Vagina (tissue), 2 donors: ENCODE data around the gene ARL6IP5. TPM values are rescaled to one million over a fixed set of nuclear protein-coding genes. Genes with fewer than 3 reads are reported as not detected.

Experiments
- DNase-seq, 2 donors: peaks; one replicate each; pipeline ENCODE4 v3.0.0-alpha.2; 2017; ENCODE audit errors: extremely low spot score in 2 of 2
- H3K27ac ChIP-seq: fragments of 200-600 bp; sonication (generic); one replicate; pipeline ENCODE4 v1.5.1; 2019
- H3K27me3 ChIP-seq: fragments of 200-600 bp; sonication (generic); one replicate; pipeline ENCODE4 v1.5.1; 2019
- H3K36me3 ChIP-seq, 2 donors: fragments of 200-600 bp; sonication (generic); one replicate each; pipeline ENCODE4 v1.5.1; 2017 to 2019
- H3K4me1 ChIP-seq: fragments of 200-600 bp; sonication (generic); one replicate; pipeline ENCODE4 v1.5.1; 2019
- H3K4me3 ChIP-seq, 2 donors: fragments of 200-600 bp; sonication (generic); 1 replicate in 1 of 2; 2 replicates in 1 of 2; pipeline ENCODE4 v1.5.1; 2016 to 2019
- H3K9me3 ChIP-seq: fragments of 200-600 bp; sonication (generic); one replicate; pipeline ENCODE4 v1.5.1; 2019
- CTCF ChIP-seq, 3 experiments: fragments of 450-650 bp in 2 of 3; fragments of 200-600 bp in 1 of 3; sonication (generic) in 1 of 3; IDR thresholded peaks; one replicate each; pipeline ENCODE4 v1.5.1; 2017 to 2019; ENCODE audit warnings: antibody characterized with exemption in 3 of 3, mild to moderate bottlenecking in 2 of 3, moderate library complexity in 2 of 3
- POLR2A ChIP-seq, 2 donors: fragments of 450-650 bp; IDR thresholded peaks; one replicate each; pipeline ENCODE4 v1.6.1; 2017; ENCODE audit warnings: antibody characterized with exemption in 2 of 2, mild to moderate bottlenecking in 2 of 2, moderate library complexity in 2 of 2
- POLR2AphosphoS5 ChIP-seq, 2 donors: sonication (generic); formaldehyde crosslinking; IDR thresholded peaks; one replicate each; pipeline ENCODE4 v1.9.0; 2017; ENCODE audit warnings: antibody characterized with exemption in 2 of 2, mild to moderate bottlenecking in 2 of 2, low read depth in 1 of 2; ENCODE audit not compliant: insufficient read depth in 1 of 2
- intact Hi-C: fragments of 100-400 bp; cut with DNase I; formaldehyde crosslinking; loops from one replicate; pipeline ENCODE4 v1.15.1; 2023
- total RNA-seq: library from RNA; depleted of rRNA; stranded (reverse); fragments of >200 nt; gene quantifications from one replicate; pipeline ENCODE4 v1.2.3, GENCODE V29; 2016

Gene ARL6IP5
- total RNA-seq, 1 donor from 2014 or later, result 86.9 TPM

GRCh38 chr3:69113536-69113935, 28.8 kb downstream of the ARL6IP5 start:
- Histone ChIP-seq H3K4me3 (no peak overlapping the region), H3K4me1 (no peaks in the 10 kb centered on the region), H3K36me3 (no peaks in the 10 kb centered on the region), H3K27ac (no peak overlapping the region), H3K9me3 (no peaks in the 10 kb centered on the region), H3K27me3 (no peaks in the 10 kb centered on the region)
- intact Hi-C loops, result no loop called here
- no peak for TF ChIP-seq POLR2AphosphoS5 (IDR thresholded peaks at IDR 0.05; ENCODE audit: insufficient read depth in 1 of 2, low read depth in 1 of 2)
- TF ChIP-seq CTCF (IDR thresholded peaks at IDR 0.05), result no peak
- TF ChIP-seq POLR2A (IDR thresholded peaks at IDR 0.05), result no peak
- DNase-seq, result no peak

- intact Hi-C loops, result no loop called here
- H3K36me3 ChIP-seq, result no peaks in the 10 kb centered on the region
- TF ChIP-seq CTCF (IDR thresholded peaks at IDR 0.05) (no peak), POLR2A (IDR thresholded peaks at IDR 0.05) (no peak), POLR2AphosphoS5 (IDR thresholded peaks at IDR 0.05; ENCODE audit: insufficient read depth in 1 of 2, low read depth in 1 of 2) (no peak)
- H3K9me3 ChIP-seq, result no peaks in the 10 kb centered on the region
- no peak for DNase-seq
- no peaks in the 10 kb centered on the region for H3K27me3 ChIP-seq
- H3K4me1 ChIP-seq, result no peaks in the 10 kb centered on the region
- H3K27ac ChIP-seq, result no peak overlapping the region
- H3K4me3 ChIP-seq, result no peak overlapping the region
Measured at GRCh38 chr3:69115731-69116130, 31.0 kb downstream of the ARL6IP5 start.

GRCh38 chr3:69116162-69116561, 31.4 kb downstream of the ARL6IP5 start:
- TF ChIP-seq CTCF (IDR thresholded peaks at IDR 0.05) (no peak), POLR2AphosphoS5 (IDR thresholded peaks at IDR 0.05; ENCODE audit: insufficient read depth in 1 of 2, low read depth in 1 of 2) (no peak), POLR2A (IDR thresholded peaks at IDR 0.05) (no peak)
- Histone ChIP-seq H3K36me3 (no peaks in the 10 kb centered on the region), H3K4me3 (no peak overlapping the region), H3K27ac (no peak overlapping the region), H3K9me3 (no peaks in the 10 kb centered on the region), H3K27me3 (no peaks in the 10 kb centered on the region), H3K4me1 (no peaks in the 10 kb centered on the region)
- intact Hi-C loops, result no loop called here
- no peak for DNase-seq

GRCh38 chr3:69116897-69117296, 32.2 kb downstream of the ARL6IP5 start:
- intact Hi-C loops, result no loop called here
- Histone ChIP-seq H3K27ac (no peak overlapping the region), H3K4me1 (peaks cover under 1% of the 10 kb centered on the region), H3K9me3 (no peaks in the 10 kb centered on the region), H3K36me3 (no peaks in the 10 kb centered on the region), H3K27me3 (no peaks in the 10 kb centered on the region), H3K4me3 (no peak overlapping the region)
- TF ChIP-seq POLR2A (IDR thresholded peaks at IDR 0.05) (no peak), POLR2AphosphoS5 (IDR thresholded peaks at IDR 0.05; ENCODE audit: insufficient read depth in 1 of 2, low read depth in 1 of 2) (no peak), CTCF (IDR thresholded peaks at IDR 0.05) (no peak)
- DNase-seq, result no peak

- no peaks in the 10 kb centered on the region for H3K27me3 ChIP-seq
- H3K27ac ChIP-seq, result no peak overlapping the region
- intact Hi-C loops, result no loop called here
- TF ChIP-seq CTCF (IDR thresholded peaks at IDR 0.05), result no peak
- no peak for TF ChIP-seq POLR2AphosphoS5 (IDR thresholded peaks at IDR 0.05; ENCODE audit: insufficient read depth in 1 of 2, low read depth in 1 of 2)
- TF ChIP-seq POLR2A (IDR thresholded peaks at IDR 0.05), result no peak
- H3K4me3 ChIP-seq, result no peak overlapping the region
- DNase-seq, result no peak
- H3K9me3 ChIP-seq, result no peaks in the 10 kb centered on the region
- peaks cover 10% of the 10 kb centered on the region for H3K4me1 ChIP-seq
- H3K36me3 ChIP-seq, result no peaks in the 10 kb centered on the region
Measured at GRCh38 chr3:69118555-69118954, 33.8 kb downstream of the ARL6IP5 start.
